ENCODE data around the gene EPAS1.

Gene EPAS1

DNA sequence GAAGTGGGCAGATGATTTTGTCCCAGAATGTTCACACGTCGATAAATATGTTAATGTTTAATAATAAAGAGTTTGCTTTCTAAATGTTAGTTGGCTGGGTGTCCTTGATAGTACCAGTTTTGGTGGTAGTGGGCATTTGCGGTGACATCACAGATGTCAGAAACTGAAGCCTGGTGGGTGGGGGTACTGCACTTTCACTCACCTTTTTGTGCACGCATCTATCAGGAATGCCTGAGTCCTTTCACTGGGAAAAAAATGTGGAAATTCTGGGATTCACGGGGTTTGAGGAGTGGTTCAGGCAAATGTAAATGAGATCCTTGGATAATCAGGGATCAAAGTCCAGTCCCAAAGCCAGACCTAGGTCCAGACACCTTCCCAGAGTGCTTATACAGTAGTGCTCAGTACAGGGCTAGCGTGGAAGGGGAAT is 3.2 kb downstream of the EPAS1 start:
- no peak overlapping the region for H3K27ac Mint-ChIP-seq
- intact Hi-C loops (cut with micrococcal nuclease) = no loop called here
- peaks cover 49% of the 10 kb centered on the region for H3K4me1 Mint-ChIP-seq (ENCODE audit: low read depth)
- H3K4me3 Mint-ChIP-seq = no peak overlapping the region
- H3K36me3 Mint-ChIP-seq (ENCODE audit: low read depth) = peaks cover 29% of the 10 kb centered on the region
- H3K27me3 Mint-ChIP-seq = peaks cover 51% of the 10 kb centered on the region
- no peaks in the 10 kb centered on the region for H3K9me3 Mint-ChIP-seq

DNA sequence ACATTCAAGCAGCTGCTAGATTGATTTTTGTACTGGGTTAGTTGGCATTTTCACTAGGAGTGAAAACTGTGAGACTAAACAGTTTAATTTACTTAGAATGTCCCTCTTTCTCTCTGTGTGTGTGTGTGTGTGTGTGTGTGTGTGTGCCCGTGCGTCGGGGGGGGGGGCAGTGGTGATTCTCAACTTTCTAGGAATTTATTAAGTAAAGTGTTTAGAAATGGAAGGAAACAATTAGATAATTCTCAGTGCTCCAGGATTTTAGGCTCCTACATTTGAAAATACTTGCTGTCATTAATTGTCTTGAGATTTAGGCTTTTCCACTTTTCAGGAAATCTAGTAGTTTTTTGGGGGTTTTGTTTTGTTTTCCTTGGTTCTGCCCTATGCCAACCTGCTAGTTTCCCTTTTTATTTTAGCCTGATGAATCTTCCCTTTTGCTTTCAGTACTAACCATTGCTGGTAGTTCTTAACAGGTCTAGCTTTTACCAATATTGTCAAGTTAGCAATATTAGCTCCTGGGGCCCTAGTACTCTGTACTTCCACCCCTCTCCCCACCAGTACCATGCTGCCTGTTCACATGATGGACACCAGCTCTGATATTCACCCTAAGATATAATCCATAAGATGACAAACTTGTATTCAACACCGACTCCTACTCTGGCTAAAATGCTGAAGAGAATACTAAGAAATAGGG is 4.9 kb downstream of the EPAS1 start:
- peaks cover 44% of the 10 kb centered on the region for H3K27me3 Mint-ChIP-seq
- intact Hi-C loops (cut with micrococcal nuclease) = no loop called here
- H3K4me3 Mint-ChIP-seq = no peak overlapping the region
- peaks cover 50% of the 10 kb centered on the region for H3K4me1 Mint-ChIP-seq (ENCODE audit: low read depth)
- H3K27ac Mint-ChIP-seq = no peak overlapping the region
- H3K36me3 Mint-ChIP-seq (ENCODE audit: low read depth) = peaks cover 29% of the 10 kb centered on the region
- H3K9me3 Mint-ChIP-seq = no peaks in the 10 kb centered on the region

DNA sequence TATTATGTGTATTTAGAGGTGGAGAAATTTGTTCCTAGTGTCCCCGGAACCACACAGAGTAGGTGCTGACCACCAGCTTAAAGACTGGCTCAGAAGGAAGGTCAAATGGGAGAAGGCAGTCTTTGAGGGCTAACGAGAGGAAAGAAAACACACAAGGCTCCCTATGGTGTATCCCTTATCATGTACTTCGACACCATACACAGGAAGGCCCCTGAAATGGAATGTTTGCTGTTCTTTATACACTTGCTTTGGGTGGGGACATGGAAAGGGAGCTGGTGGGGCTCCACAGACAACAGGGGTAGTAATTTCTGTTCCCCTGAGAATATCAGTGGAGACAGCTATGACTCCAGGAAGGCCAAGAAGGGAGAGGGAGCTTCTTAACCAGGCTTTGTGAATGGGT is 6.0 kb downstream of the EPAS1 start:
- Mint-ChIP-seq H3K9me3 (no peaks in the 10 kb centered on the region), H3K4me1 (ENCODE audit: low read depth) (peaks cover 55% of the 10 kb centered on the region), H3K36me3 (ENCODE audit: low read depth) (peaks cover 19% of the 10 kb centered on the region), H3K27ac (no peak overlapping the region), H3K4me3 (no peak overlapping the region), H3K27me3 (peaks cover 44% of the 10 kb centered on the region)
- intact Hi-C loops (cut with micrococcal nuclease) = no loop called here

DNA sequence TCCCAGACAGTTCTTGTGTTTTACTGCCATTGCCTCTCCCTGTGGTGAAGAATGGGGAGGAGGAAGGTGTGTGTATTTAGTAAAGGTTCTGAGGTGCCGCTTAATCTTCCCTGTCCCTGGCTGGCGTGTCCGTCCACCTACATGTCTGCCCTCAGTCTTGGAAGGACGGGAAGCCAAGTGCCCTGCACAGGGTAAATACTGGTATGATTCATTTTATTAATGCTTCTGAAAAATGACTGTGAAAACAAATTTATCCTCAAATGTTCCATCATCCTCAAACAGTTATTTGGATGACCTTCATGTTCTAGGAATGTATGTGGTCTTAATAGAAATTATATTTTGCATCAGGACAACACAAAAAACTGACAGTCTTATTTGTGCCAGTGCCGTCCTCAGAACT is 6.6 kb downstream of the EPAS1 start:
- H3K9me3 Mint-ChIP-seq = no peaks in the 10 kb centered on the region
- H3K27me3 Mint-ChIP-seq = peaks cover 44% of the 10 kb centered on the region
- H3K4me3 Mint-ChIP-seq = no peak overlapping the region
- no peak overlapping the region for H3K27ac Mint-ChIP-seq
- H3K36me3 Mint-ChIP-seq (ENCODE audit: low read depth) = peaks cover 13% of the 10 kb centered on the region
- H3K4me1 Mint-ChIP-seq (ENCODE audit: low read depth) = peaks cover 53% of the 10 kb centered on the region
- intact Hi-C loops (cut with micrococcal nuclease) = no loop called here

DNA sequence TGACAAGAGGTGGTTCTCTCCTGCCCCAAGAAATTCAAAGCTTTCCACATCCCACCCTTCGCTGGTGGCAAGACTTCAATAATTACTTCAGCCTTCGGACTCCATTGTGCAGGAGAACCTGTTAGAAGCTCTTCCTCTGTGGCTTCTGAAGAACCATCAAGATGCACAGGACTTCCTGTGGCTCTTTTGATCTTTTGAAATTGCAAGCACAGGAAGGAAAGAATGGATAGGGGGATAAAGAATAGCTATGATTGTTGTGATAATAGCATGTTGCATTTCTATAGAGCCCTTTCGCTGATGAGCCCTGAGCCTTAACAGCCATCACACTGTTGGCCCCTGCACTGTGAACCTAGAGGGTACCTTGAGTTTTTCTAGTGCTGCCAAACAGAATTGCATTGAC is 7.4 kb downstream of the EPAS1 start:
- peaks cover 8% of the 10 kb centered on the region for H3K36me3 Mint-ChIP-seq (ENCODE audit: low read depth)
- H3K4me1 Mint-ChIP-seq (ENCODE audit: low read depth) = peaks cover 53% of the 10 kb centered on the region
- no peak overlapping the region for H3K4me3 Mint-ChIP-seq
- no peaks in the 10 kb centered on the region for H3K9me3 Mint-ChIP-seq
- H3K27ac Mint-ChIP-seq = no peak overlapping the region
- H3K27me3 Mint-ChIP-seq = peaks cover 41% of the 10 kb centered on the region
- intact Hi-C loops (cut with micrococcal nuclease) = no loop called here

DNA sequence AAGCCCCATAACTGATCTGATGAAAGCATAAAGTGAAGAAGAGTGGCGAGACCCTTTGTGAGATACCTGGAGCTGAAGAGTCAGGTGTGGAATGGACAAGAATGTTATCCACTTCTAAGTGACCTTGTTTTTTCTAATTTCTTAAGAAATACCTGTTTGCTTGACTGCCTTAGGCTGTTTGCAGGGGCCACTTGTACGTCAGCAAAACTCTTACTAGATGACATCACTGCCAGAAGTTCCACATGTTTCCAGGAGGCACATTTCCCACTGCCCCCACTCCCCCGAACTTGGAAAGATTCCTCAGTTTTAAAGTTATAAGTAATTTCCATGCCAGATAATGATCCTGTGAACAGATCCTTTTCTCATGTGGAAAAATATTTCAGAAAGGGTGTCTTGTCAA is 8.0 kb downstream of the EPAS1 start:
- intact Hi-C loops (cut with micrococcal nuclease) = no loop called here
- Mint-ChIP-seq H3K9me3 (no peaks in the 10 kb centered on the region), H3K4me3 (no peak overlapping the region), H3K27me3 (peaks cover 36% of the 10 kb centered on the region), H3K36me3 (ENCODE audit: low read depth) (peaks cover 8% of the 10 kb centered on the region), H3K4me1 (ENCODE audit: low read depth) (peaks cover 49% of the 10 kb centered on the region), H3K27ac (no peak overlapping the region)

DNA sequence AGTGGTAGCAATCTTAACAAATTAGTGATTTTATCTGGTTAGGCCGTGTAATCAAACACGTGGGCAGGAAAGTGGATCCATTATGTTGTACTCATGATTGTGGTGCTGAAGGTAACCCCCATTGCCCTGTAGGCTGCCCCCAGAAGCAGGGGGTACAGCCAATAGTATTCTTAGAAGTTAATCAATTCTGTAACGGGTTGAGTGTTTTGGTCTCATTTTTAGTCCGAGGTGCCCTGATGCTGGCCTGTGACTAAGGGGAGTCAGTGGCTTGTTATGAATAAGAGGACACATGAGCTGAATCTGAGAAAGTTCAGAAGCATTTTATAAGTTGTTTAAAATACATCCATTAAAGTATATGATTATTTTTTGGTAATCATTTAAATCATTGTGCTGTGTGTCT is 8.6 kb downstream of the EPAS1 start:
- no peaks in the 10 kb centered on the region for H3K9me3 Mint-ChIP-seq
- intact Hi-C loops (cut with micrococcal nuclease) = no loop called here
- peaks cover 49% of the 10 kb centered on the region for H3K4me1 Mint-ChIP-seq (ENCODE audit: low read depth)
- no peak overlapping the region for H3K4me3 Mint-ChIP-seq
- H3K27ac Mint-ChIP-seq = no peak overlapping the region
- H3K27me3 Mint-ChIP-seq = peaks cover 32% of the 10 kb centered on the region
- peaks cover 8% of the 10 kb centered on the region for H3K36me3 Mint-ChIP-seq (ENCODE audit: low read depth)

DNA sequence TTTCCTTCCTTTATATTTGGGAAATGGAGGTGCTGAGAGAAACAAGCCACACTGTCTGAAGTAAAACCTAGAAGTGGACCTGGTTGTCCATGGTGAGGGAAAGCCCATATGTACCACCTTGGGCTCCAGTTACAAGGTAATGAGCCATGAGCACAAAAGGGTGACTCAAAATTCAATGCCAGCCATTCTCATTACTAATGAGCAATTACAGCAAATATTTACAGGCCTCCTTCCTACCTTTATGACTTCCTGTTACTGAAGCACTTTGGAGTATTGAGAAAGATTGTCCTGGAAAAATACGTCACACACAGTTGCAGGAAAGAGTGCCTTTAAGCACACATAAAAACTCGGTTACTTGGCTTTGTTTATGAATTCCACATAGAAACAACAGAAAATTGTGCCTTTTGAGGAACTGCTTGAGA is 9.1 kb downstream of the EPAS1 start:
- Mint-ChIP-seq H3K4me3 (no peak overlapping the region), H3K27ac (no peak overlapping the region), H3K36me3 (ENCODE audit: low read depth) (peaks cover 12% of the 10 kb centered on the region), H3K9me3 (no peaks in the 10 kb centered on the region), H3K4me1 (ENCODE audit: low read depth) (peaks cover 49% of the 10 kb centered on the region), H3K27me3 (peaks cover 27% of the 10 kb centered on the region)
- intact Hi-C loops (cut with micrococcal nuclease) = no loop called here

DNA sequence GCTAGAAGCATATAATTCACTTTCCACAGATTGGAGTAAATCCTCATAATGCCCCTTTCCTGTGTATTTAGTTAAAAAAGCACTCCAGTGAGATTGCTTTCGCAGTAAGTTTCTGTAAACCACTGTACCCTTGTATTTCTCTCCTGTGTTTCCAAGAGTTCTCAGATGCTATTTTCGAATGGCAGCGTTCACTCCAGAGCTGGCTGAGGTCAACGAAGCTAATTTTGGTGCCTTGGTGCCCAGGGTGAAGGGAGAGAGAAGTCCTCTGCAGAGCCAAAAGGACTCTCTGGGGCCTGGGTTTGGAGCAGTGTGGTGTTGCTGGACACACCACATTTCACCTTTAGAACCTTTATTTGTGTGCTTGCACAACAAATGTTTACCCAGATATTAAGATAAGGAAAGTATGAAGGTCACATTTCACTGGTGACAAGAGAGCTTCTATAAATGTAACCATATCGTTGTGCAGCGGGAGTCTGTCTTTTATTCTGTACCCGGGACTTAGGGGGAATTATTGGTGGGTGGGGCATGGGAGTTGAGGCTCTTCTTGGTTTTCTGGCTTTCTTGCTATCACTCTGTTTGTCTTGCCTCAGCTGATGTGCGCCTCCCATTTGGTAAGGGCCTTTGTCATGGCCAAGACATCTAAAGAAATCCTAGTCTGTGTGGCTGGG is 9.9 kb downstream of the EPAS1 start:
- H3K27me3 Mint-ChIP-seq = peaks cover 25% of the 10 kb centered on the region
- peaks cover 13% of the 10 kb centered on the region for H3K36me3 Mint-ChIP-seq (ENCODE audit: low read depth)
- H3K9me3 Mint-ChIP-seq = no peaks in the 10 kb centered on the region
- H3K27ac Mint-ChIP-seq = no peak overlapping the region
- H3K4me3 Mint-ChIP-seq = no peak overlapping the region
- peaks cover 52% of the 10 kb centered on the region for H3K4me1 Mint-ChIP-seq (ENCODE audit: low read depth)
- intact Hi-C loops (cut with micrococcal nuclease) = no loop called here

DNA sequence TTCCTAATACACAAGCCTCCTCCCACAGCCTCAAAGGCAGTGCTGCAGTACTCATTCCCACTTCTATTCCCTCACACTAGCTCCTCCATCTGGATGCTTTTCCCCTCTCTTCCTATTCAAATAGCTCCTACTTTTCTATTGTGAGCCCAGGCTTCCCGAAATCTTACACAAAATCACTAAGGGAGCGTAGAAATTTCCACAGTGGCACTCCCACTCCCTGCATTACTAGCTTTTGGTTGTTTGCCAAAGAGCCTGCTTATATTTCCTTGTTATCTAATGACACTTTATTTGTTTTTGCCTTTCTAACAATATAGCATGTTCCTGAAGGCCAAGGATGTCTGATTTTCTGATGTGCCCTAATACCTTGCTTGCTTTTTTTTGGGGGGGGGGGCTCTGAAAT is 10.9 kb downstream of the EPAS1 start:
- intact Hi-C loops (cut with micrococcal nuclease) = no loop called here
- H3K9me3 Mint-ChIP-seq = no peaks in the 10 kb centered on the region
- peaks cover 17% of the 10 kb centered on the region for H3K27me3 Mint-ChIP-seq
- H3K36me3 Mint-ChIP-seq (ENCODE audit: low read depth) = peaks cover 13% of the 10 kb centered on the region
- H3K27ac Mint-ChIP-seq = no peak overlapping the region
- peaks cover 46% of the 10 kb centered on the region for H3K4me1 Mint-ChIP-seq (ENCODE audit: low read depth)
- H3K4me3 Mint-ChIP-seq = no peak overlapping the region

DNA sequence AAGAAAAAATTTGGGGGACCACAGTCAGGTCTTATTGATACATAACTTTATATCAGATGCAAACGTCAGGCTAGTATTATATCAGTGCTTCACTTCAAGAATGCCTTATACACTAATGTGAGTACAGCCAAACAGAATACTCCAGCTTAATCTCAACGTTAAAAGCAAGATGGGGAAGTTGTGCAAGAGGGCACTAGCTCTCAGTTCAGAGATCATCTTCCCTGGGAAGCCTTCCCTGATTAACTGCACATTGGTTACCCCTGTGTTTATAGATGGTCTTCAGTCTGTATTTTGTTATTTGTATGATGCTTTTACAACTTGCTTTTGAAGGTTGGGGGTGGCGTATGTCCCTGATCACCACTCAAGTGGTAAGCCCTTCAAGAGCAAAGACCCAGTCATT is 11.4 kb downstream of the EPAS1 start:
- Mint-ChIP-seq H3K4me1 (ENCODE audit: low read depth) (peaks cover 46% of the 10 kb centered on the region), H3K9me3 (no peaks in the 10 kb centered on the region), H3K27me3 (peaks cover 11% of the 10 kb centered on the region), H3K27ac (no peak overlapping the region), H3K36me3 (ENCODE audit: low read depth) (peaks cover 13% of the 10 kb centered on the region), H3K4me3 (no peak overlapping the region)
- intact Hi-C loops (cut with micrococcal nuclease) = no loop called here

DNA sequence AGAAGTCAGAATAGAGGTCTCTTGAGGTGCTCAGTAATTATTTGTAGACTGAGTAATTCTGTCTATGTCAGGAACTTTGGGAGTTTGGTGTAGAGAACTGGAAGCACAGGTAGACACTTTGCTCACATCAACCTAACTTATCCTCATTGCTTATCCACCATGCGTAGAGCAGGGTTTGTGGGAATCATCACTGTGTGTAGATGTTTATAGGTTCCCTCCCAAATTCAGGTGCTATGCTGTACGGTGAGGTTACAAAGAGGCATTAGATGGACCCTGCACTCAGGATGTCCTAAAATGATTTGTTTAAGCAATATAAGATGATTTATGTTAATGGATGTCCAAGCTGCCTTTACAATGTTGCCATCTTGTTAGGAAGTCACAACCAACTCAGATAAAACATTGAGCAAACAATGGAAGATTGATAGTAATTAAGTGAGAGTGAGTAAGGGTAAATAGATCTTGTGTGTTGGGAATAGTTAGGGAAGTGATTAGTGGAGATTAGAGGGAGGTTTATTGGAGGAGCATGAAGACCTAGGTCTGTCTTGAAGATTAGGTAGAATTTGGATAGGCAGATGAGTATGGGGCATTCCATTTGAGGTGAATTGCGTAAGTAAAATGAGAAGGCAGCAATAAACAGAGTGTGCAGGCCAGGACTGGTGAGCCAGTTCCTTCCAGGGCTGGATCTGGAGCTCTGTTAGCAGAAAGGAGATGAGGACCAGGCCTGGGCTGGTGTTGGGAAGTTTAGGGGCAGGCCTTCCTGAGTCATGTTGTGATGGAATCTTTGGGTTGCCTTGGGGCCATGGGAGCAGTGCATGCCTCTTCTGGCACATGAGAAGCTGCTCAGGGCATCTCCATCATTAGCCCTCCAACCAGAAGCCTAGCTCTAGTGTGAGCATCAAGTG is 12.1 kb downstream of the EPAS1 start:
- peaks cover 49% of the 10 kb centered on the region for H3K4me1 Mint-ChIP-seq (ENCODE audit: low read depth)

DNA sequence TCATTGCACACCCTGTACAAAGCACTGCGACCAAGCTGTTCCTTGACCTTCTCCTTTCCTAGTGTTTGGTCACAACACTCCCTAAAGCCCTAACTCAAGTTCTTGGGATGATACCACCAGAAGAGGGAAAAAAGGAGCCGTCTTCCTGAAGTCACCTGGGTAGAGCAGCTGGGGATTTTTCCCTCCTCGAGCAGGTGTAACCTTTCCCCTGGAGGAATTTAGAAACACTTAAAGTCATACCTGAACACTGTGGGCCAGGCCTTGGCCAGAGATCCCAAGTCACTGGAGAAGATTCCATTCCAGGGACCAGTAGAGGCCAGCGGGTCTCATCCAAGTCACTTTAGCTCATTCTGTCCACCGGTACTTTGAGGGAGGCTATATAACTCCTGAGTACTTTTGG is 13.2 kb downstream of the EPAS1 start:
- H3K9me3 Mint-ChIP-seq = no peaks in the 10 kb centered on the region
- intact Hi-C loops (cut with micrococcal nuclease) = no loop called here

More for the DNA sequence above, 12.1 kb downstream of the EPAS1 start:
- intact Hi-C loops (cut with micrococcal nuclease) = no loop called here
- Mint-ChIP-seq H3K4me3 (no peak overlapping the region), H3K27ac (no peak overlapping the region), H3K36me3 (ENCODE audit: low read depth) (peaks cover 13% of the 10 kb centered on the region), H3K27me3 (peaks cover 8% of the 10 kb centered on the region), H3K9me3 (no peaks in the 10 kb centered on the region)

DNA sequence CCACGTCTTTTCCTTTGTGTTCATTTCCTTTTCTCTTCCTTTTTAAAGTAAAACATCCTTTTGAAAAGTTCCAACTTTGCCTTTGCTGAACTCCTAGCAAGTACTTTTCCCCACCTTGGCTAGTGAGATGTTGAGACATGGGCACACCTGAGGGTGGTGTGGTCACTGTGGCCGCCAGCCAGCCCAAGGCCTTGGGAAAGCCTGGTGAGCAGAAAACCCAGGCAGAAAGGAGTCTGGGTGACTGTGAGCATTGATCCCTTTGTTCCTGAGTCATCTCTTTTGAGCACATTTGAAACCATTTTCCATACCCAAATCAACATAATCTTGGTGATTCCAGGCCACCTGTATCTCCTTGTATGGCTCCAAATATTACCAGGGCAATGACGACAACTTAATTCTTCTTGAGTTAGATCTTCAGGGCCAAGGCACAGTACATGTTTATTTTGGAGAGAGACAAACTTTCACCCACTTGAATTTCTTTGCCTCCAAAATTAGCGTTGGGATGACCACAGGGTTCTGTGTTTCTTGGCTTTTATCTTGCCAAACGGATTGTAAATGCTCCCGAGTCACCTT is 14.5 kb downstream of the EPAS1 start:
- Mint-ChIP-seq H3K36me3 (ENCODE audit: low read depth) (peaks cover 5% of the 10 kb centered on the region), H3K27me3 (peaks cover 3% of the 10 kb centered on the region), H3K27ac (no peak overlapping the region), H3K4me3 (no peak overlapping the region), H3K9me3 (no peaks in the 10 kb centered on the region), H3K4me1 (ENCODE audit: low read depth) (peaks cover 62% of the 10 kb centered on the region)
- intact Hi-C loops (cut with micrococcal nuclease) = no loop called here

More for the DNA sequence above, 13.2 kb downstream of the EPAS1 start:
- Mint-ChIP-seq H3K27ac (no peak overlapping the region), H3K27me3 (peaks cover 3% of the 10 kb centered on the region), H3K4me1 (ENCODE audit: low read depth) (peaks cover 56% of the 10 kb centered on the region), H3K36me3 (ENCODE audit: low read depth) (peaks cover 5% of the 10 kb centered on the region), H3K4me3 (no peak overlapping the region)
